Measurements from ENCODE around the gene DGKI.

The DGKI gene

GRCh38 chr7:137798073-137798763 is 48.6 kb downstream of the DGKI start:
- no peak overlapping the region for H3K4me3 ChIP-seq (ENCODE audit: control insufficient read depth, low read depth, low read length)
- DNase-seq (ENCODE audit: low read depth), result no peak
- no peak for TF ChIP-seq CTCF (IDR thresholded peaks at IDR 0.05; ENCODE audit: control insufficient read depth, insufficient read depth, low read depth, low read length, missing control alignments)

DNA sequence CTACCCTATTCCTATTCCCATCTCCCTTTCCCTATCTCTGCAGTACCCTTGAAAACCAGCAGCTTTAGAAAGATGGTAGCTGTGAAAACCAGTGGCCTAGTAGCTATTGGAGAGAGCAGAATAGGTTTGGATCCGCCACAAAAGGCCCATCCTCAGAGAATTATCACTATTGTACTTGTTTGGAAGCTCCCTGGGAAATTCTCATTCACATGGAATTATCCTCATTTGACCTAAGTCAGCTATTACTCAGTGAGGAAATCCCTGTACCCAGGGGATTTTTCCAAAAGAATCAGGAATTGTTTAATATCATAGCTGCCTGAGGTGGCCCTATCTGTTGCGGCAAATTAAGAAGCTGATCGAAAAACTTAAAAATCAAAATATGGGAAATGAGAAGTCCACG is 51.6 kb downstream of the DGKI start:
- no peak for DNase-seq (ENCODE audit: low read depth)
- H3K4me3 ChIP-seq (ENCODE audit: control insufficient read depth, low read depth, low read length), result no peak overlapping the region
- TF ChIP-seq CTCF (IDR thresholded peaks at IDR 0.05; ENCODE audit: control insufficient read depth, insufficient read depth, low read depth, low read length, missing control alignments), result no peak

DNA sequence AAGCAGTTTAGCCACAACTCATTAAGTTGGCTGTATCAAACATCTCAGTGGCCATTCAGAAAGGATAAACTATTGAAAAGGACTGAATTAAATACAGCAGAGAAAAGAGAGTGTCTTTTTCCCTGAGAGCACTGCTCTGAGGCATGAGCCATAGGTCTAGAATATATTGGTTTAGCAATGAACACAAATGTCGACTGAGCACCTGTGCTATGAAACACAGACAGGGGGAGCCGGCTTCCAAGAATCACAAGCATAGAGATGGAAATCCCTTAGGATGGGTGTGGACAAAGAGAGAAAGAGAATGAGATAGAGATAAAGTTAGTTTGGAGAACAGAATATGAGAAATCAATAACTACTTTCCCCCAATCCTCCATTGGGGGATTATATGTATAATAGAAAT is 54.8 kb downstream of the DGKI start:
- DNase-seq (ENCODE audit: low read depth), result no peak
- H3K4me3 ChIP-seq (ENCODE audit: control insufficient read depth, low read depth, low read length), result no peak overlapping the region
- no peak for TF ChIP-seq CTCF (IDR thresholded peaks at IDR 0.05; ENCODE audit: control insufficient read depth, insufficient read depth, low read depth, low read length, missing control alignments)

GRCh38 chr7:137790828-137791227 is 55.9 kb downstream of the DGKI start:
- TF ChIP-seq CTCF (IDR thresholded peaks at IDR 0.05; ENCODE audit: control insufficient read depth, insufficient read depth, low read depth, low read length, missing control alignments), result no peak
- no peak for DNase-seq (ENCODE audit: low read depth)
- H3K4me3 ChIP-seq (ENCODE audit: control insufficient read depth, low read depth, low read length), result no peak overlapping the region

DNA sequence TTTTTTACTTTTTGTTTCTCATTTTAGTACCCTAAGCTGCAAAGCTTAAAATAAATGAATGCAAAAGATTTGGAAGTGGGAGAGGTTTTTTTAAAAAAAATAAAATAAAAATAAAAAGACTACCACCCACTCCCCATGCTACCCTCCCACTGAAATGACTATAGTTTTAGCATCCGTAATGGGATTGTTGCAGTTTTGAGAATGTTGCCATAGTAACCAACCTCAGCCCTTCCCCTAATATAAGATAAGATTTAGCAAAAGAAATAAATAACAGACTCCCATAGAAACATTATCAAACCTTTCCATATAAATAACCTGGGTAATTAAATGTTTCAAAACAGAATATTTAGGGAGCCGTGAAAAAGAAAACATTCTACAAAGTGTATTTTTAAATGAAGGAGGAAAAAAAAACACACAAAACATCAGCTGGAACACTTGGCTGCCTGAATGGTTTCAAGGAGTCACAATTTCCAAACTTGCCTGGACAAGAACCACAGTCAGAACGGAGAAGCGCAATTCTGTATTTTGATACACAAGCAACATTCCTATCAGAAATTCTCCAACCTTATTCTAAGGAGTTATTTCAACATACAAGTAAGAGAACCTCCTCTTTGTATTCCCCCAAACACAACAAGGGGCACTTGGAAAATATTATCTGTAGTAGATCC is 57.4 kb downstream of the DGKI start:
- DNase-seq (ENCODE audit: low read depth), result no peak
- no peak for TF ChIP-seq CTCF (IDR thresholded peaks at IDR 0.05; ENCODE audit: control insufficient read depth, insufficient read depth, low read depth, low read length, missing control alignments)
- no peak overlapping the region for H3K4me3 ChIP-seq (ENCODE audit: control insufficient read depth, low read depth, low read length)

- DNase-seq (ENCODE audit: low read depth), result no peak
- TF ChIP-seq CTCF (IDR thresholded peaks at IDR 0.05; ENCODE audit: control insufficient read depth, insufficient read depth, low read depth, low read length, missing control alignments), result no peak
- H3K4me3 ChIP-seq (ENCODE audit: control insufficient read depth, low read depth, low read length), result no peak overlapping the region
Observed at GRCh38 chr7:137787301-137787976, 59.3 kb downstream of the DGKI start.

Data from AG09309 (cell line).